Measurements from ENCODE around the gene LBHD2. TPM values are rescaled to one million over a fixed set of nuclear protein-coding genes. Genes with fewer than 3 reads are reported as not detected.

The LBHD2 gene
- total and polyA plus RNA-seq, 8 donors: not detected

DNA sequence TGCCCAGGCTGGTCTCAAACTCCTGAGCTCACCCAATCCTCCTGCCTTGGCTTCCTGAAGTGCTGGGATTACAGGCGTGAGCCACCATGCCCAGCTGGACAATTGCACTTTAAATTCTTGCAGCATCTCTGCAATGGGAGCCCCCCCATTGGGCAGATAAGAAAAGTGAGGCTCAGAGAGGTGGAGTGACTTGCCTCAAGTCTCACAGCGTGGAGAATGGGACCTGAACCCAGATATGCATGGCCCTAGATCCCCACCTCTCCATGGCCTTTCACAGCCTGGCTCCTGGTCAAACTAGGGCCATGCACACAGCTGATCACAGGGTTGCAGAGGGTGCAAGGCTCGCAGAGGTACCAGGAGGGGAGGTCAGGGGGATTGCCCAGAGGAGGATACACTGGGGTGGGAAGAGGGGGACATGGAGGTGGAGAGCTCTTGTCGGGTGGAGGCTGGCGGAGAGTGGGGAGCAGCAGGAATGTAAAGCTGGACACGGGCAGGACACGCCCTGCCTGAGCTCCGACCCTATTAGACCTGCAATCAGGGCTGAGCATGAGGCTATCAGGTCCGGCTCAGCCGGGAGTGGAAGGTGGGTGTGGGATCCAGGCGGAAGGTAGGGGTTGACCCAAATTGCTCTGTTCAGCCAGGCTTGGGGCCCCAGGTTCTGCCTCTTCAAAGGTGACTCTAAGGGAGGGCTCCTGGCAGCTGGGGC is 17.4 kb downstream of the LBHD2 start:
- intact Hi-C loops (cut with DNase I): loop anchor here in 1 of 2 donors (10.0 kb wide), 1 partner anchor 193 kb away; no protein-coding TSS in a partner anchor
- H3K4me1 ChIP-seq: peaks cover 13 to 45% of the 10 kb centered on the region in 2 donors
- TF ChIP-seq, protein P1, sequence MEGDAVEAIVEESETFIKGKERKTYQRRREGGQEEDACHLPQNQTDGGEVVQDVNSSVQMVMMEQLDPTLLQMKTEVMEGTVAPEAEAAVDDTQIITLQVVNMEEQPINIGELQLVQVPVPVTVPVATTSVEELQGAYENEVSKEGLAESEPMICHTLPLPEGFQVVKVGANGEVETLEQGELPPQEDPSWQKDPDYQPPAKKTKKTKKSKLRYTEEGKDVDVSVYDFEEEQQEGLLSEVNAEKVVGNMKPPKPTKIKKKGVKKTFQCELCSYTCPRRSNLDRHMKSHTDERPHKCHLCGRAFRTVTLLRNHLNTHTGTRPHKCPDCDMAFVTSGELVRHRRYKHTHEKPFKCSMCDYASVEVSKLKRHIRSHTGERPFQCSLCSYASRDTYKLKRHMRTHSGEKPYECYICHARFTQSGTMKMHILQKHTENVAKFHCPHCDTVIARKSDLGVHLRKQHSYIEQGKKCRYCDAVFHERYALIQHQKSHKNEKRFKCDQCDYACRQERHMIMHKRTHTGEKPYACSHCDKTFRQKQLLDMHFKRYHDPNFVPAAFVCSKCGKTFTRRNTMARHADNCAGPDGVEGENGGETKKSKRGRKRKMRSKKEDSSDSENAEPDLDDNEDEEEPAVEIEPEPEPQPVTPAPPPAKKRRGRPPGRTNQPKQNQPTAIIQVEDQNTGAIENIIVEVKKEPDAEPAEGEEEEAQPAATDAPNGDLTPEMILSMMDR (IDR thresholded peaks at IDR 0.05): no peak

DNA sequence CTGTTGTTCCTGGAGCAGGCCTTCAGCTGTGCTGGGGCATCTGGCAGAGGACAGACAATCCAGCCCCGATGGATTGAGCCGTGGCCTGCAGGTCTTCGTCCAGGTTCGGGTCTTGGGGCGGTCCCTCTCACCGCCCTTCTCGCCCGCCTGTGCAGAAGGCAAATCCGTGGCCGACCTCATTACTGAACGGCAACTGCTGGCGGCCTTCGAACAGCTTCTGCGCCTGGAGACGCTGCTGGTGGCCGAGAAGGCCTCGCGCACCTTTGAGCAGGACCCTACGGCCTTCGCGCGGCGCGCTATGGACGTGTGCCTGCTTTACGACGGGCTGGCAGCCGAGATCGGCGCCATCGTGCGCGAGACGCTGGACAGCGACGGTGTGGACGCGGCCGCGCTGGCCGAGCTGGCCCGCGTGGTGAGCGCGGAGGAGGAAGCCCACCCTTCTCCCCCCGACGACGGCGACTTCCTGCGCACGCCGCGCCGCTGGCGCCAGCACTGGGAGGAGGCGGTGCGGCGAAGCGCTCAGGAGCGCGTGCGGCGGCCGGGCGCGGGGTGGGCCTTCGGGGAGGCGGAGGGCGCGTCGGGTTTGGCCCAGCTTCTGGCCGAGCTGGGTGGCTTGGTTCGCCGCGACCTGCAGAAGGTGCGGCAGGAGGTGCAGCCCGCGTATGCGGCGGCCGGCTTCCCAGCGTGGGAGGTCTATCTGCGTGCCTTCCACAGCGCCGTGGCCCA is 18.1 kb downstream of the LBHD2 start:
- DNase-seq: peak in 2 of 4 donors; percentile 46 to 78
- Histone ChIP-seq H3K4me3 (no peak overlapping the region), H3K27me3 (peaks cover 32 to 87% of the 10 kb centered on the region in 2 donors), H3K36me3 (no peaks in the 10 kb centered on the region), H3K9me3 (no peaks in the 10 kb centered on the region), H3K4me1 (peaks cover 13 to 45% of the 10 kb centered on the region in 2 donors), H3K27ac (no peak overlapping the region)
- intact Hi-C loops (cut with DNase I): loop anchor here in 1 of 2 donors (10.0 kb wide), 1 partner anchor 193 kb away; no protein-coding TSS in a partner anchor
- no peak for ATAC-seq
- TF ChIP-seq, protein P1 (IDR thresholded peaks at IDR 0.05): no peak

More for the DNA sequence above, 17.4 kb downstream of the LBHD2 start:
- no peak for ATAC-seq
- no peak overlapping the region for H3K4me3 ChIP-seq
- no peak for DNase-seq
- no peaks in the 10 kb centered on the region for H3K36me3 ChIP-seq
- H3K9me3 ChIP-seq: no peaks in the 10 kb centered on the region
- peaks cover 32 to 87% of the 10 kb centered on the region in 2 donors for H3K27me3 ChIP-seq
- H3K27ac ChIP-seq: no peak overlapping the region

DNA sequence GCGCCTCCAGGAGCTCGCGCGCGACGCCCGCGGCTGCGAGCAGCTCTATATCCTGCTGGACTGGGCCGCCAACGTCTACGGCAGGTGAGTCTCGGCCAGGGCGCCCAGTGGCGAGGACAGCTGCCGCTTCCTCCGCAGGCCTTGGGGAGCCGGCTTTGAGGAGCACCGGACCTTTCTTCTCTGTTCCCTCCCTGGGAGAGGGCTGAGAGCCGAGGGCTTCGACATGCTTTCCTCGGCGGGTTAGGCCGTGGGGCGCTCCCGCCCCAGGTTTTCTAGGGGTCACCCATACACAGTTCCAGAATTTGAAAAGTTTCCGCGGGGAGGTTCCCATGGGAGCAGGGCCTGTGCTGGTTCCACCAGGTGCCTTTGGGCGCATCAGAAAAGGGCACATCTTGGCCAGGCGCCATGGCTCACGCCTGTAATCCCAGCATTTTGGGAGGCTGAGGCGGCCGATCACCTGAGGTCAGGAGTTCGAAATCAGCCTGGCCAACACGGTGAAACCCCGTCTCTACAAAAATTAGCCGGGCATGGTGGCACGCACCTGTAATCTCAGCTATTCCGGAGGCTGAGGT is 18.8 kb downstream of the LBHD2 start:
- Histone ChIP-seq H3K27me3 (peaks cover 32 to 86% of the 10 kb centered on the region in 2 donors), H3K4me3 (no peak overlapping the region), H3K4me1 (peaks cover 13 to 45% of the 10 kb centered on the region in 2 donors), H3K36me3 (no peaks in the 10 kb centered on the region), H3K27ac (no peak overlapping the region), H3K9me3 (no peaks in the 10 kb centered on the region)
- TF ChIP-seq, protein P1 (IDR thresholded peaks at IDR 0.05): no peak
- intact Hi-C loops (cut with DNase I): loop anchor here in 1 of 2 donors (10.0 kb wide), 1 partner anchor 192 kb away; no protein-coding TSS in a partner anchor
- DNase-seq (no peak), ATAC-seq (no peak)

DNA sequence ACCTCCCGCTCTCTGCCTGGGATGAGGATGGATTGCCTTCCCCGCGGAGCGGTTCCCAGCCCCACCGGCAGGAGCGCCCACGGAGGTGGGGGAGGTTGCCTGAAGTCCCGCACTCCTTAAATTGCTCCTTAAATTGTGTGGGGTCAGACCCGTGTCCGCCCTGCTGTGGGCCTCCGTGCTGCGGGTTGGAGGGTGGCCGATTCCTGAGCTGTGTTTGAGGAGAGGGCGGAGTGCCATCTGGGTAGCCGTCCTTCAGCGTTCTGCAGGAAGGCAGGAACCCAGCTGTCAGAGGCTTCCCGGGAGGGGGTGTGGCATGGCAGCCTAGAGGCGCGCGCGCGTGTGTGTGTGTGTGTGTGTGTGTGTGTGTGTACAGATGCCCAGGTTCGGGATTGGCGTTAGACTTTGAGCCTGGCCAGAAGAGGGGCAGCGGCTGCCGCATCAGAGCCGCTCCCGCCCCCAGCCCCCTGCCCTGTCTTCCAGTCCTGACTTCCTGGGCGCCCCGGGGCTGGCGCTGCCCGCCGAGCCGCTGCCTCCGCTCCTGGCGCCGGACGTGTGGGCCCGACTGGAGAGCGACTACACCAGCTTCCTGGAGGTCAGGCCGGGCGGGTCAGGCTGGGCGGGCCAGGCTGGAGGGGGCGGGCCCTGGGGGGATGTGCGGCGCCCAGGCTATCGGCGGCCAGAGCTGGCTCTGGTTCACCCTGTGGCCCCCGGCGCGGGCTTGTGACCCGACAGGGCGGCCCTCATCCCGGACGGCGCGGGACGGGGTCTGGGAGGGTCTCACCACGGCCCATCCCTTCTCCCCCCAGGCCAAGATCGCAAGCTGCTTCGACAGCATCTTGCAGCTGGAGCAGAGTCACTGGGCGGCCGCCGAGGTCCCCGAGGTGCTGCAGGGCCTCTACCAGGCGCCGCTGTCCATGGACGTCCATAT is 19.7 kb downstream of the LBHD2 start:
- DNase-seq (peak in 3 of 4 donors; percentile 52 to 84 (median 65)), ATAC-seq (peak; percentile 49)
- Histone ChIP-seq H3K27ac (no peak overlapping the region), H3K36me3 (no peaks in the 10 kb centered on the region), H3K4me3 (peak overlapping the region in 1 of 2 donors; percentile 20), H3K9me3 (no peaks in the 10 kb centered on the region), H3K4me1 (peaks cover 13 to 49% of the 10 kb centered on the region in 2 donors), H3K27me3 (peaks cover 32 to 77% of the 10 kb centered on the region in 2 donors)
- intact Hi-C loops (cut with DNase I): loop anchor here in 1 of 2 donors (10.0 kb wide), 1 partner anchor 191 kb away; no protein-coding TSS in a partner anchor
- TF ChIP-seq, protein P1 (IDR thresholded peaks at IDR 0.05): peak in 1 of 2 donors; percentile 27
